Gastroesophageal sphincter (tissue), 3 donors: ENCODE measurements around the gene MOB3B.

Source experiments
- EP300 ChIP-seq: sonication (generic); formaldehyde crosslinking; IDR thresholded peaks from one replicate; pipeline ENCODE4 v1.6.1; 2017; ENCODE audit warnings: antibody characterized with exemption, mild to moderate bottlenecking
- POLR2A ChIP-seq, 2 donors: fragments of 450-650 bp; IDR thresholded peaks; one replicate each; pipeline ENCODE4 v1.6.1; 2017; ENCODE audit warnings: antibody characterized with exemption in 2 of 2, mild to moderate bottlenecking in 2 of 2, moderate library complexity in 1 of 2
- POLR2AphosphoS5 ChIP-seq: sonication (generic); formaldehyde crosslinking; IDR thresholded peaks from one replicate; pipeline ENCODE4 v1.6.1; 2017; ENCODE audit warnings: antibody characterized with exemption
- TF ChIP-seq, protein P1 (sequence below), 4 experiments: fragments of 200-600 bp in 2 of 4; fragments of 450-650 bp in 2 of 4; sonication (generic) in 1 of 4; IDR thresholded peaks; one replicate each; pipeline ENCODE4 v1.5.1; 2017 to 2019; ENCODE audit warnings: antibody characterized with exemption in 4 of 4, mild to moderate bottlenecking in 2 of 4, moderate library complexity in 2 of 4

DNA sequence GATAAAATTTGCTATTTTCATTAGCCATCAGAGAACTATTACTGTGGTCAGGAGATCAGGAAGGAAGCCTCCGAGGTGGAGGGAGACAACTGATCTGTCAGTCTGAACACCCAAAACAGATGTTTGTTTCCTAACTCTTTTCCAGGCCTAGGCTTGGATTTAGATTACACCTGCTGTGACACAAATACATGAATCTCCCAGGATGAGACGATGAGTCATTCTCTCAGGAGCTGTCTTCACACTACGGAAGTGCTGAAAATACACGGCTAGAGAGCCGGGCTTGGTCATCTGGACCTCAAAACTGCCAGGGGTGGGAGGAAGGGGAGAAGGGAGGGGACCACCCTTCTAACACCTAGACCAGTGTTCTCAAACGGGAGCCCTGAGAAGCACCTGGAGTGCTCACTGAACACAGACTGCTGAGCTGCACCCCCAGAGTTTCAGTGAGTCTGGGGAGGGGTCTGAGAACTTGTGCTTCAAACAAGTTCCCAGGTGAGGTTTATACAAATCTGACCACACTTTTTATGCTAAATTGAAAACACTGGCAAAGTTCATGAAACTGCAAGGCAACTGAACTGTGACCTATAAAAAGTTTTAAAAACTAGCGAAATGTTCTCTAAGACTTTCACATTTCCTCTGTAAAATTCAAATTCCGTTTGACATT lies 152.3 kb downstream of the MOB3B start:
- TF ChIP-seq POLR2A (IDR thresholded peaks at IDR 0.05): no peak
- TF ChIP-seq, protein P1, sequence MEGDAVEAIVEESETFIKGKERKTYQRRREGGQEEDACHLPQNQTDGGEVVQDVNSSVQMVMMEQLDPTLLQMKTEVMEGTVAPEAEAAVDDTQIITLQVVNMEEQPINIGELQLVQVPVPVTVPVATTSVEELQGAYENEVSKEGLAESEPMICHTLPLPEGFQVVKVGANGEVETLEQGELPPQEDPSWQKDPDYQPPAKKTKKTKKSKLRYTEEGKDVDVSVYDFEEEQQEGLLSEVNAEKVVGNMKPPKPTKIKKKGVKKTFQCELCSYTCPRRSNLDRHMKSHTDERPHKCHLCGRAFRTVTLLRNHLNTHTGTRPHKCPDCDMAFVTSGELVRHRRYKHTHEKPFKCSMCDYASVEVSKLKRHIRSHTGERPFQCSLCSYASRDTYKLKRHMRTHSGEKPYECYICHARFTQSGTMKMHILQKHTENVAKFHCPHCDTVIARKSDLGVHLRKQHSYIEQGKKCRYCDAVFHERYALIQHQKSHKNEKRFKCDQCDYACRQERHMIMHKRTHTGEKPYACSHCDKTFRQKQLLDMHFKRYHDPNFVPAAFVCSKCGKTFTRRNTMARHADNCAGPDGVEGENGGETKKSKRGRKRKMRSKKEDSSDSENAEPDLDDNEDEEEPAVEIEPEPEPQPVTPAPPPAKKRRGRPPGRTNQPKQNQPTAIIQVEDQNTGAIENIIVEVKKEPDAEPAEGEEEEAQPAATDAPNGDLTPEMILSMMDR (IDR thresholded peaks at IDR 0.05): no peak
- TF ChIP-seq EP300: no peak
- TF ChIP-seq POLR2AphosphoS5: no peak
